Neuron (in vitro differentiated cells): ENCODE measurements around the gene DUSP23.

Experiments used
- H2AFZ ChIP-seq: one replicate; pipeline ENCODE4 v1.6.1; 2013; ENCODE audit warnings: low read depth, mild to moderate bottlenecking, inconsistent platforms, low read length, moderate library complexity
- H3K27me3 ChIP-seq: one replicate; pipeline ENCODE4 v1.6.1; 2013; ENCODE audit warnings: low read length; ENCODE audit not compliant: insufficient read depth
- H3K36me3 ChIP-seq: one replicate; pipeline ENCODE4 v1.6.1; 2013; ENCODE audit warnings: low read length; ENCODE audit not compliant: insufficient read depth
- H3K4me1 ChIP-seq: one replicate; pipeline ENCODE4 v1.6.1; 2013; ENCODE audit warnings: low read length; ENCODE audit not compliant: insufficient read depth
- H3K4me3 ChIP-seq: 2 replicates; pipeline ENCODE4 v1.5.1; 2013; ENCODE audit warnings: mild to moderate bottlenecking, low read length, moderate library complexity
- H3K9me3 ChIP-seq: one replicate; pipeline ENCODE4 v1.6.1; 2013; ENCODE audit warnings: low read length

The DUSP23 gene

GRCh38 chr1:159791461-159791860 is 10.7 kb downstream of the DUSP23 start:
- H3K36me3 ChIP-seq = no peaks in the 10 kb centered on the region
- peaks cover 8% of the 10 kb centered on the region for H3K27me3 ChIP-seq
- no peak overlapping the region for H3K4me3 ChIP-seq
- no peaks in the 10 kb centered on the region for H3K9me3 ChIP-seq
- no peaks in the 10 kb centered on the region for H3K4me1 ChIP-seq
- no peak overlapping the region for H2AFZ ChIP-seq

DNA sequence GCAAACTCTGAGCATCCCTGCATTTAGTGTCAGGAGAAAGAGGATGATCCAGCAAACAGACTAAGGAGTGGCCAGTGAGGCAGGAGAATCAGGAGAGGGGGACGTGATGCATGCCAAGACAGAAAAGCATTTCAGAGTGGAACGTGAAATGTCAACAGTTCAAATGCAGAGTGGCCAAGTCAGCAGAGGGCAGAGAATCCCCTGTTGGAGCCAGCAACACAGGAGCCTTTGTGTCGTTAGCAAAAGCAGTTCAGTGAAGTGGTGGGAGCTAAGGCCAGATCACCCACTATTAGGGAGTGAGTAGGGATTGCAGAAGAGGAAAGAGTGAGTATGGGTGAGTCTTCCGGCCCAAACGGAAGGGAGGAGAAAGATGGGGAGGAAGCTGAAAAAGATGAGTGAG is 14.8 kb downstream of the DUSP23 start:
- no peaks in the 10 kb centered on the region for H3K9me3 ChIP-seq
- no peaks in the 10 kb centered on the region for H3K36me3 ChIP-seq
- H2AFZ ChIP-seq = no peak overlapping the region
- no peaks in the 10 kb centered on the region for H3K4me1 ChIP-seq
- H3K27me3 ChIP-seq = peaks cover 18% of the 10 kb centered on the region
- no peak overlapping the region for H3K4me3 ChIP-seq

DNA sequence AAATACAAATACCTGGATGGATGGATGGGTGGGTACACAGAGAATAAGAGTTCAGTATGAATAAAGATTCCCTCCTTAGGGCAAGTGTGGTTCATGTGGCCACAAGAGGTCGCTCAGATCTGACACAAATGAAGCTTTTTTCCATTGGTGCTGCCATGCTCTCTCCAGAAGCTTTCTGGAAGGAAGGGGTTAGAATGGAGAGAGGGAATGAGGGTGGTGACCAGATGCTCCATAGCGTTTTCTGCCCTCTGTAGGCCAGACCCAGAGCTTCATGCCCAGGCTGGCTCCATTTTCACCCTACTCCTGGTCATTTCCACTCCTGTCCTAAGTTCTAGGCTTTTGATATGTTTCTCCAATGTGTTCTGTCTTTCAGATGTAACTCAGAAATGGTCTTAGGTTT is 18.1 kb downstream of the DUSP23 start:
- H3K4me3 ChIP-seq = no peak overlapping the region

DNA sequence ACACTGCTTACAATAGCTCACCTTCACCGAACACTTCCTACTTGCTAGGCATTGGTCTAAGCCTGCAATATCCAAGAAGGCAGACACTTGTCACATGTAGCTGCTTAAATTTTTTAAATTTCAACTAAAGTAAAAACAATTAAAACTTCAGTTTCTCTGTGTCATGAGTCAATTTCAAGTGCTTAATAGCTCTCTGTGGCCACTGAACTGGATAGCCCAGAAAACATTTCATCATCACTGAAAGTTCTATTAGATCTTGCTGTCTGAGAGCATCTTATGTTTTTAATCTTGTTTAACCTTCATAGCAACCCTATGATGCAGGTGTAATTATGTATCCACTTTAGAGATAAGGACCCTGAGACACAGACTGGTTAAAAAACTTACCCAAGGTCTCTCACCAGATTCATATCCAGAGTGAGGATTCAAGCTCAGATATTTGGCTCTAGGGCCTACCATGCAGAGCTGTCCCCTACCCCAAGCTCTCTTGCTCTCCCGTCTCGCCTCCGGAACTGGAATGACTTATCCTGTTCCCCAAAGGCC is 18.8 kb downstream of the DUSP23 start:
- Histone ChIP-seq H3K27me3 (peaks cover 28% of the 10 kb centered on the region), H3K36me3 (no peaks in the 10 kb centered on the region), H2AFZ (no peak overlapping the region), H3K9me3 (no peaks in the 10 kb centered on the region), H3K4me3 (no peak overlapping the region), H3K4me1 (no peaks in the 10 kb centered on the region)

More for the DNA sequence above, 18.1 kb downstream of the DUSP23 start:
- no peaks in the 10 kb centered on the region for H3K36me3 ChIP-seq
- no peaks in the 10 kb centered on the region for H3K4me1 ChIP-seq
- H3K9me3 ChIP-seq = no peaks in the 10 kb centered on the region
- H2AFZ ChIP-seq = no peak overlapping the region
- H3K27me3 ChIP-seq = peaks cover 28% of the 10 kb centered on the region

GRCh38 chr1:159800177-159800930 is 19.6 kb downstream of the DUSP23 start:
- Histone ChIP-seq H2AFZ (no peak overlapping the region), H3K4me3 (no peak overlapping the region), H3K9me3 (no peaks in the 10 kb centered on the region), H3K36me3 (no peaks in the 10 kb centered on the region), H3K27me3 (peaks cover 28% of the 10 kb centered on the region), H3K4me1 (no peaks in the 10 kb centered on the region)

- Histone ChIP-seq H3K9me3 (no peaks in the 10 kb centered on the region), H3K27me3 (peaks cover 18% of the 10 kb centered on the region), H3K4me1 (no peaks in the 10 kb centered on the region), H2AFZ (no peak within 1 kb of the TSS), H3K4me3 (no peak within 1 kb of the TSS), H3K36me3 (no peaks in the 10 kb centered on the region)
Measured at GRCh38 chr1:159802111-159802510, 21.3 kb downstream of the DUSP23 start, which contains the start of gene FCRL6. Gene FCRL6 (plus strand): TSS chr1:159802360. CDS start chr1:159802425, 65 bp downstream.

DNA sequence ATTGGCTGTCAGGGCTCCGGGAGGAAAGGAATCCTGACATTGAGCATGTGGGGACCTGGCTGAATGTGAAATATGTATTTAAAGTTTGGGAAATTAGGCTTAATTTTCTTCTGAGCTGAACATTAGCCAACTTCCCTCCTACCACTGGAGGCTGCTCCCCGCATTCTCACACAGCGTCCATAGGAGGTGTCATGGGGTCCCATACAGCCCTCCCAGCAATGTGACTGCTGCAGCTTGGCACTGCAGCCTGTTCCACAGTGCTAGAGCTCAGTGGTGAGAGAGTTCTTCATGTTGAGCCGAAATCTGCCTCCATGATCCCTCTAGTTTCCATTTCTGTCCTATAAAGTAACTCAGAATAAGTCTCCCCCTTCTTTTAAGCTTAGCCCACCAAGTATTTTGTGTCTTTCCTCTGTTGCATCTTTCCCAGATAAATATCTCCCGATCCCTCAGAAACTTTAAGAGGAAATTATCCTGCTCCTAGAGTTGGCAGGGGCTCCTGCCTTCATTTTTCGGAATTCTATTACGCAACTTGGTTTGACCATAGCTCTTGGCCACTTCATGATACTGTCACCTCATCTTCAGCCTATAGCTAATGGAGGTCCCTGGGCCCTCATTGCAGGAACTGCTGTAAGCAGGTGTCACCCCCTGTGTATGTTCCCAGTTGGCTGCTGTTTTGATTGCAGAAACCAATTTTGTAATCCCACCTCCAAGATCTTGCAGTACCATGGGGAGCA is 23.4 kb downstream of the DUSP23 start:
- Histone ChIP-seq H3K4me3 (no peak overlapping the region), H3K36me3 (no peaks in the 10 kb centered on the region), H3K9me3 (no peaks in the 10 kb centered on the region), H3K27me3 (peaks cover 14% of the 10 kb centered on the region), H3K4me1 (no peaks in the 10 kb centered on the region), H2AFZ (no peak overlapping the region)

GRCh38 chr1:159804924-159805323 is 24.2 kb downstream of the DUSP23 start:
- H3K9me3 ChIP-seq = no peaks in the 10 kb centered on the region

GRCh38 chr1:159815926-159816325 is 35.2 kb downstream of the DUSP23 start:
- H3K36me3 ChIP-seq = no peaks in the 10 kb centered on the region
- H3K27me3 ChIP-seq = peaks cover 11% of the 10 kb centered on the region
- H3K4me3 ChIP-seq = no peak overlapping the region
- H3K4me1 ChIP-seq = no peaks in the 10 kb centered on the region
- no peaks in the 10 kb centered on the region for H3K9me3 ChIP-seq
- H2AFZ ChIP-seq = no peak overlapping the region

More at GRCh38 chr1:159804924-159805323, 24.2 kb downstream of the DUSP23 start:
- H3K36me3 ChIP-seq = no peaks in the 10 kb centered on the region
- no peaks in the 10 kb centered on the region for H3K4me1 ChIP-seq
- no peak overlapping the region for H2AFZ ChIP-seq
- peaks cover 17% of the 10 kb centered on the region for H3K27me3 ChIP-seq
- no peak overlapping the region for H3K4me3 ChIP-seq

- H3K36me3 ChIP-seq = no peaks in the 10 kb centered on the region
- no peak overlapping the region for H3K4me3 ChIP-seq
- H2AFZ ChIP-seq = no peak overlapping the region
- peaks cover 6% of the 10 kb centered on the region for H3K27me3 ChIP-seq
- no peaks in the 10 kb centered on the region for H3K4me1 ChIP-seq
- H3K9me3 ChIP-seq = no peaks in the 10 kb centered on the region
Measured at GRCh38 chr1:159817276-159818041, 36.7 kb downstream of the DUSP23 start.

DNA sequence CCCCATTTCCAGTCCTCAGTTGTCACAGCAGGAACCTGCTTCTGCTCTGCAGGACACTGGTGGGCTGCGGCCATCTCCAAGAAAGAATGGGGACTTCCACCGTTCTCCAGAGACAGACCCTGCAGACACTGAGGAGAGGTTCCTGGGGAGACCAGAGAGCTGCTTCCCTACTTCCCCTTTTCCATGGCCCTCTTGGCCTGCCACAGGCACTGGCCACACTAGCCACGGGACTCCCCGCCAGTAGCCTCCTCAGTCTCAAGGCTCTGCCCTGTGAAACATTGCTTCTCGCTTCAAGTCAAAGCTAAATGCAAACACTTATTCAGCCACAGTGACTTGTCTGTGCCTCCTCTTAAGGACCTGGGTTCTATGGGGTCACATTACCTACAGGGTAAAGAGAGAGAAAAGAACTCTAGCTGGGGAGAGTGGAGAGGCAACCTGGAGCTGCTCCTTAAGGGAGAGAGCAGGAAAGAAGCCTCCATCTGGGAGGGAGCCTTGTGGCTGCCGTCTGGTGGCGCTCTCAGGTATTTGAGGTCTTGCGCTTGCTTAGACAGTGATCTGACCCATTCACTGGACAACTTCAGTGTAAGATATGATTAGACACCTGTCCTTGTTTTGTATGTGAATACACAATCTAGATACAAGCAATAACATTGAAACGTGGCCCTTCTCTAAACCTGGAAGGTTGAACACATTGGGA is 40.6 kb downstream of the DUSP23 start:
- Histone ChIP-seq H3K4me1 (no peaks in the 10 kb centered on the region), H3K4me3 (no peak overlapping the region), H3K27me3 (peaks cover 12% of the 10 kb centered on the region), H2AFZ (no peak overlapping the region), H3K9me3 (no peaks in the 10 kb centered on the region), H3K36me3 (no peaks in the 10 kb centered on the region)

- Histone ChIP-seq H3K9me3 (no peaks in the 10 kb centered on the region), H3K36me3 (no peaks in the 10 kb centered on the region), H2AFZ (no peak overlapping the region), H3K4me3 (no peak overlapping the region), H3K4me1 (no peaks in the 10 kb centered on the region), H3K27me3 (peaks cover 28% of the 10 kb centered on the region)
Measured at GRCh38 chr1:159823406-159823805, 42.6 kb downstream of the DUSP23 start.
